Measurements from ENCODE around the gene CDK15. TPM values are rescaled to one million over a fixed set of nuclear protein-coding genes. Genes with fewer than 3 reads are reported as not detected.

Gene CDK15
- not detected for total RNA-seq

GRCh38 chr2:201806442-201807170, at the start of gene CDK15:
Gene CDK15 (plus strand): TSS chr2:201806537. CDS start chr2:201806665, 128 bp downstream.

GRCh38 chr2:201780674-201781493, 25.5 kb upstream of the CDK15 start, which contains the start of gene ALS2:
Gene ALS2 (minus strand): TSS chr2:201780933. CDS start chr2:201768885, 12,048 bp downstream.

Small RNAs within 50 kb of the gene (small RNA-seq; reads per million reads assigned to genes)
- gene RF00019 (ENCODE audit: low replicate concordance) (not detected), gene RNU6-440P (ENCODE audit: low replicate concordance) (not detected), gene UBE2V1P11 (ENCODE audit: low replicate concordance) (not detected)

Other genes starting within 250 kb of the CDK15 start
- gene TMEM237, start 163.0 kb upstream of the CDK15 start, total RNA-seq = 40.7 TPM
- gene MPP4, start 107.9 kb upstream of the CDK15 start, total RNA-seq = 0.63 TPM
- 77.9 TPM for gene ALS2, start 25.6 kb upstream of the CDK15 start, total RNA-seq
- 7.2 TPM for gene FZD7, start 227.3 kb downstream of the CDK15 start, total RNA-seq